PC-3 (cell line): Measurements from ENCODE around the gene TEX10. TPM values are rescaled to one million over a fixed set of nuclear protein-coding genes. Genes with fewer than 3 reads are reported as not detected.

Source experiments
- ATAC-seq: fragments of 200-7000 bp; cut with Tn5 transposase; 2 replicates; pipeline ENCODE4 v1.9.1; 2020; ENCODE audit warnings: mild to moderate bottlenecking, moderate library complexity
- BruUV-seq: library from RNA; stranded (reverse); fragments of 400-500 nt; replicated peaks from 2 replicates; lab custom pipeline; 2021; lab: Mats Ljungman, UMichigan
- CTCF ChIA-PET: fragments of 300-600 bp; sonication (Branson Sonifier 250); formaldehyde crosslinking; loops from one replicate; lab custom pipeline; 2022; ENCODE audit warnings: antibody characterized with exemption; lab: Charles Lee
- POLR2A ChIA-PET: fragments of 300-600 bp; sonication (Branson Sonifier 250); formaldehyde crosslinking; loops from one replicate; lab custom pipeline; 2022; ENCODE audit warnings: antibody characterized with exemption; ENCODE audit not compliant: unreplicated experiment; lab: Charles Lee
- DNase-seq: peaks from one replicate; pipeline ENCODE4 v3.0.0-alpha.2; 2015
- H2AFZ ChIP-seq: fragments of 300-600 bp; sonication (generic); 2 replicates; pipeline ENCODE4 v1.6.0; 2016; ENCODE audit warnings: antibody characterized with exemption, low read length
- H3F3A ChIP-seq: fragments of 300-600 bp; sonication (generic); one replicate; pipeline ENCODE4 v1.6.0; 2017; ENCODE audit warnings: antibody characterized with exemption, low read length, control low read depth, mild to moderate bottlenecking; ENCODE audit not compliant: unreplicated experiment
- H3K27ac ChIP-seq: fragments of 300-600 bp; sonication (generic); 2 replicates; pipeline ENCODE4 v1.5.1; 2016; ENCODE audit warnings: mild to moderate bottlenecking, low read length
- H3K27me3 ChIP-seq: fragments of 300-600 bp; sonication (generic); 2 replicates; pipeline ENCODE4 v1.6.1; 2016; ENCODE audit warnings: low read length, mixed read lengths
- H3K36me3 ChIP-seq: fragments of 300-600 bp; sonication (generic); 2 replicates; pipeline ENCODE4 v1.6.1; 2016; ENCODE audit warnings: low read depth, mixed run types, low read length, mixed read lengths
- H3K4me1 ChIP-seq: fragments of 300-600 bp; sonication (generic); 2 replicates; pipeline ENCODE4 v1.5.1; 2016; ENCODE audit warnings: low read length; ENCODE audit not compliant: insufficient read depth
- H3K4me2 ChIP-seq: fragments of 300-600 bp; sonication (generic); 2 replicates; pipeline ENCODE4 v1.6.0; 2016; ENCODE audit warnings: low read length
- H3K4me3 ChIP-seq: fragments of 300-600 bp; sonication (generic); 2 replicates; pipeline ENCODE4 v1.5.1; 2016; ENCODE audit warnings: mild to moderate bottlenecking, low read length, mixed read lengths
- H3K79me2 ChIP-seq: fragments of 300-600 bp; sonication (generic); 2 replicates; pipeline ENCODE4 v1.6.1; 2017; ENCODE audit warnings: low read length, mixed read lengths
- H3K9ac ChIP-seq: fragments of 300-600 bp; sonication (generic); 2 replicates; pipeline ENCODE4 v1.6.0; 2016; ENCODE audit warnings: mild to moderate bottlenecking, low read length
- H3K9me2 ChIP-seq: fragments of 300-600 bp; sonication (generic); replicated peaks from 2 replicates; pipeline ENCODE4 v1.6.1; 2016; ENCODE audit warnings: mixed run types, low read length, mixed read lengths
- H3K9me3 ChIP-seq: fragments of 300-600 bp; sonication (generic); 2 replicates; pipeline ENCODE4 v1.6.1; 2016; ENCODE audit warnings: low read length, mixed read lengths
- H4K20me1 ChIP-seq: fragments of 300-600 bp; sonication (generic); 2 replicates; pipeline ENCODE4 v1.6.1; 2016; ENCODE audit warnings: low read length, mixed read lengths
- CTCF ChIP-seq: fragments of 300-600 bp; sonication (generic); conservative IDR thresholded peaks from 2 replicates; pipeline ENCODE4 v1.5.1; 2017; ENCODE audit warnings: antibody characterized with exemption, low read depth, mild to moderate bottlenecking, low read length
- EZH2 ChIP-seq: fragments of 300-600 bp; sonication (generic); IDR thresholded peaks from one replicate; pipeline ENCODE4 v1.6.1; 2017; ENCODE audit warnings: antibody characterized with exemption, mild to moderate bottlenecking, low read length; ENCODE audit not compliant: unreplicated experiment
- EZH2phosphoT487 ChIP-seq: fragments of 300-600 bp; sonication (generic); IDR thresholded peaks from 2 replicates; pipeline ENCODE4 v1.6.1; 2018; ENCODE audit warnings: mild to moderate bottlenecking, antibody characterized with exemption, low read length, borderline replicate concordance
- intact Hi-C: fragments of 100-400 bp; cut with micrococcal nuclease; formaldehyde crosslinking; loops from 2 replicates; pipeline ENCODE4 v1.9.0; 2023
- total RNA-seq: library from RNA; depleted of rRNA; stranded (reverse); fragments of >200 nt; gene quantifications from 2 replicates; pipeline ENCODE4 v1.2.3, GENCODE V29; 2014

TEX10 gene
- total RNA-seq, 1 experiment from 2014 or later, result 22.1 TPM

- Histone ChIP-seq H3K27ac (no peak overlapping the region), H4K20me1 (no peaks in the 10 kb centered on the region), H3K9ac (no peak overlapping the region), H3F3A (no peaks in the 10 kb centered on the region), H3K9me2 (no peaks in the 10 kb centered on the region), H3K4me2 (no peak overlapping the region), H3K9me3 (no peaks in the 10 kb centered on the region), H3K4me3 (no peak overlapping the region), H3K27me3 (no peaks in the 10 kb centered on the region), H2AFZ (no peak overlapping the region), H3K79me2 (no peaks in the 10 kb centered on the region), H3K4me1 (no peaks in the 10 kb centered on the region), H3K36me3 (no peaks in the 10 kb centered on the region)
- TF ChIP-seq EZH2phosphoT487, result no peak
- no peak for TF ChIP-seq EZH2
- TF ChIP-seq CTCF, result no peak
- no TSS peak for BruUV-seq
- CTCF ChIA-PET, result no interaction called here
- DNase-seq (no peak), ATAC-seq (no peak)
- POLR2A ChIA-PET, result no interaction called here
- intact Hi-C loops, result no loop called here
Observed at GRCh38 chr9:100364013-100364412, 11.3 kb upstream of the TEX10 start.

GRCh38 chr9:100359057-100359456 is 6.3 kb upstream of the TEX10 start:
- no peak for TF ChIP-seq CTCF
- TF ChIP-seq EZH2phosphoT487, result no peak
- no peak for TF ChIP-seq EZH2
- no peaks in the 10 kb centered on the region for H3K79me2 ChIP-seq
- ChIA-PET CTCF (no interaction called here), POLR2A (no interaction called here)
- H3K4me1 ChIP-seq, result no peaks in the 10 kb centered on the region
- no peak overlapping the region for H3K4me2 ChIP-seq
- H3F3A ChIP-seq, result no peaks in the 10 kb centered on the region
- BruUV-seq, result no TSS peak
- H3K9ac ChIP-seq, result no peak overlapping the region
- no peaks in the 10 kb centered on the region for H4K20me1 ChIP-seq
- no peak overlapping the region for H3K4me3 ChIP-seq
- H2AFZ ChIP-seq, result no peak overlapping the region
- no peak for DNase-seq
- H3K9me2 ChIP-seq, result no peaks in the 10 kb centered on the region
- ATAC-seq, result no peak
- no peak overlapping the region for H3K27ac ChIP-seq
- H3K9me3 ChIP-seq, result no peaks in the 10 kb centered on the region
- no peaks in the 10 kb centered on the region for H3K27me3 ChIP-seq
- no peaks in the 10 kb centered on the region for H3K36me3 ChIP-seq
- intact Hi-C loops, result loop anchor here (10.0 kb wide), 1 partner anchor 236 kb away; no protein-coding TSS in a partner anchor

- no peaks in the 10 kb centered on the region for H3F3A ChIP-seq
- H3K79me2 ChIP-seq, result peaks cover 3% of the 10 kb centered on the region
- H3K4me2 ChIP-seq, result no peak overlapping the region
- H3K27ac ChIP-seq, result no peak overlapping the region
- no peak overlapping the region for H2AFZ ChIP-seq
- intact Hi-C loops, result loop anchor here (10.0 kb wide), 1 partner anchor 237 kb away; no protein-coding TSS in a partner anchor
- BruUV-seq, result no TSS peak
- H3K4me1 ChIP-seq, result peaks cover 7% of the 10 kb centered on the region; the same call in 1 of the 2 replicates
- CTCF ChIA-PET, result no interaction called here
- H3K36me3 ChIP-seq, result no peaks in the 10 kb centered on the region
- no peak overlapping the region for H3K4me3 ChIP-seq
- no peak overlapping the region for H3K9ac ChIP-seq
- POLR2A ChIA-PET, result no interaction called here
- no peaks in the 10 kb centered on the region for H3K9me3 ChIP-seq
- no peaks in the 10 kb centered on the region for H3K27me3 ChIP-seq
- TF ChIP-seq EZH2 (no peak), EZH2phosphoT487 (no peak), CTCF (no peak)
- no peaks in the 10 kb centered on the region for H3K9me2 ChIP-seq
- no peak for ATAC-seq
- no peaks in the 10 kb centered on the region for H4K20me1 ChIP-seq
- DNase-seq, result no peak
Observed at GRCh38 chr9:100357501-100357900, 4.8 kb upstream of the TEX10 start.
